ENCODE data around the gene PRSS22.

DNA sequence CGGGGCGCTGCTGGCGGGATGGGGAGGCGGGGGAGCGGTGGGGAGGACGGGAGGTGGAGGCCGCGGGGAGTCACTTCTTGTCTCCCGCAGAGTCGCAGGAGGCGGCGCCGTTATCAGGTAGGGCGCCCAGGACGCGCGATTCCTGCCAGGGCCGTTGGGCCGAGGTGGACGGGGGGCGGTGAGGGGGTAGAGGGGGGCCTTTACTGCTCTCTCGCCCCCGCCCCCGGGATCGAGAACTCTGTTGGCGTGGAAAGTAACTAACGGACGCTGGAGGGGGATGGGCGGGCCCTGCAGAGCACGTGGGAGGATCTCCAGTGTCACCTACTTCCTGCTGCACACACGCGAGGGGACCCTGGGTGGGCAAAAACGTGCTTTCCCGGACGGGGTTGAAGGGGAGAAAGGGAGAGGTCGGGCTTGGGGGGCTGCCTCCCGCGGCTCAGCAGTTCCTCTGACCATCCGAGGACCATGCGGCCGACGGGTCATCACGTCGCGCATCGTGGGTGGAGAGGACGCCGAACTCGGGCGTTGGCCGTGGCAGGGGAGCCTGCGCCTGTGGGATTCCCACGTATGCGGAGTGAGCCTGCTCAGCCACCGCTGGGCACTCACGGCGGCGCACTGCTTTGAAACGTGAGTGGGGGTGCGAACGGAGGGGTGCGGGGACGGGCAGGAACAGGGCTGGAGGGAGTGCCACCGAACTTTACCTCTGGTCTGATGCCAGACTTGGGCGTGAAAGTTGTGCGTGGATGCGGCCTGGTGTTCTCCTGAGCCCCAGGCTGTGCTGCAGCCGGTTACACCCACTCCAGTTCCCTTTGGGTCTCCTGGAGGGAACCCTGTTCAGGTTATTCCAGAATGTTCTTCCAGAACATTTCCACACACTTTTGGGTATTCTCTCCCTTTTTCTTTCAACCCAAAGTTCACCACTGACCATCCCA lies 40.4 kb downstream of the PRSS22 start:
- TF ChIP-seq, protein P1, sequence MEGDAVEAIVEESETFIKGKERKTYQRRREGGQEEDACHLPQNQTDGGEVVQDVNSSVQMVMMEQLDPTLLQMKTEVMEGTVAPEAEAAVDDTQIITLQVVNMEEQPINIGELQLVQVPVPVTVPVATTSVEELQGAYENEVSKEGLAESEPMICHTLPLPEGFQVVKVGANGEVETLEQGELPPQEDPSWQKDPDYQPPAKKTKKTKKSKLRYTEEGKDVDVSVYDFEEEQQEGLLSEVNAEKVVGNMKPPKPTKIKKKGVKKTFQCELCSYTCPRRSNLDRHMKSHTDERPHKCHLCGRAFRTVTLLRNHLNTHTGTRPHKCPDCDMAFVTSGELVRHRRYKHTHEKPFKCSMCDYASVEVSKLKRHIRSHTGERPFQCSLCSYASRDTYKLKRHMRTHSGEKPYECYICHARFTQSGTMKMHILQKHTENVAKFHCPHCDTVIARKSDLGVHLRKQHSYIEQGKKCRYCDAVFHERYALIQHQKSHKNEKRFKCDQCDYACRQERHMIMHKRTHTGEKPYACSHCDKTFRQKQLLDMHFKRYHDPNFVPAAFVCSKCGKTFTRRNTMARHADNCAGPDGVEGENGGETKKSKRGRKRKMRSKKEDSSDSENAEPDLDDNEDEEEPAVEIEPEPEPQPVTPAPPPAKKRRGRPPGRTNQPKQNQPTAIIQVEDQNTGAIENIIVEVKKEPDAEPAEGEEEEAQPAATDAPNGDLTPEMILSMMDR (IDR thresholded peaks at IDR 0.05; ENCODE audit: poor library complexity, severe bottlenecking) = no peak
- TF ChIP-seq RAD21 (conservative IDR thresholded peaks at IDR 0.05) = no peak
